ENCODE results near the gene P2RY13.

- TF ChIP-seq CTCF (conservative IDR thresholded peaks at IDR 0.05; ENCODE audit: low read depth, low read length) (no peak), EZH2phosphoT487 (IDR thresholded peaks at IDR 0.05; ENCODE audit: borderline replicate concordance, low read length) (no peak)
Observed at GRCh38 chr3:151283387-151283786, 46.0 kb downstream of the P2RY13 start.

Measured in PC-3 (cell line).